Astrocyte (in vitro differentiated cells and primary cell): Measurements from ENCODE around the gene RUVBL1. TPM values are rescaled to one million over a fixed set of nuclear protein-coding genes. Genes with fewer than 3 reads are reported as not detected.

Experiments used
- DNase-seq: peaks from one replicate; pipeline ENCODE4 v3.0.0-alpha.2; 2010; ENCODE audit warnings: low read depth
- FAIRE-seq: peaks from 2 replicates; lab custom pipeline; 2011; peaks lifted over from hg19 to GRCh38; lab: Jason Lieb, UNC
- H2AFZ ChIP-seq: 2 replicates; pipeline ENCODE4 v1.6.0; 2012; ENCODE audit warnings: low read depth, low read length, inconsistent platforms
- H3K27ac ChIP-seq: 2 replicates; pipeline ENCODE4 v1.5.1; 2011; ENCODE audit warnings: low read depth, low read length, inconsistent platforms
- H3K27me3 ChIP-seq: 2 replicates; pipeline ENCODE4 v1.6.0; 2011; ENCODE audit warnings: low read length, inconsistent platforms; ENCODE audit not compliant: insufficient read depth
- H3K36me3 ChIP-seq: 2 replicates; pipeline ENCODE4 v1.5.1; 2011; ENCODE audit warnings: low read length, inconsistent platforms; ENCODE audit not compliant: insufficient read depth
- H3K4me1 ChIP-seq: 2 replicates; pipeline ENCODE4 v1.5.1; 2011; ENCODE audit warnings: low read length, inconsistent platforms; ENCODE audit not compliant: insufficient read depth
- H3K4me2 ChIP-seq: 2 replicates; pipeline ENCODE4 v1.6.0; 2012; ENCODE audit warnings: low read length, inconsistent platforms
- H3K4me3 ChIP-seq: 2 replicates; pipeline ENCODE4 v1.5.1; 2011; ENCODE audit warnings: low read depth, mild to moderate bottlenecking, low read length, inconsistent platforms; ENCODE audit not compliant: insufficient read depth
- H3K79me2 ChIP-seq: 2 replicates; pipeline ENCODE4 v1.6.0; 2012; ENCODE audit warnings: mild to moderate bottlenecking, low read length, inconsistent platforms; ENCODE audit not compliant: insufficient read depth
- H3K9ac ChIP-seq: 2 replicates; pipeline ENCODE4 v1.6.0; 2012; ENCODE audit warnings: mild to moderate bottlenecking, low read length, inconsistent platforms
- H3K9me3 ChIP-seq: 2 replicates; pipeline ENCODE4 v1.5.1; 2012; ENCODE audit warnings: low read depth, mild to moderate bottlenecking, low read length, inconsistent platforms; ENCODE audit not compliant: insufficient read depth
- H4K20me1 ChIP-seq: 2 replicates; pipeline ENCODE4 v1.6.0; 2012; ENCODE audit warnings: low read length, inconsistent platforms; ENCODE audit not compliant: insufficient read depth
- H3K27ac Mint-ChIP-seq: one replicate; pipeline ENCODE4 v1.8.0; 2021; ENCODE audit warnings: mild to moderate bottlenecking, mixed read lengths; ENCODE audit not compliant: unreplicated experiment
- H3K27me3 Mint-ChIP-seq: one replicate; pipeline ENCODE4 v1.8.0; 2021; ENCODE audit warnings: low read depth, mixed read lengths; ENCODE audit not compliant: unreplicated experiment
- H3K36me3 Mint-ChIP-seq: one replicate; pipeline ENCODE4 v1.8.0; 2021; ENCODE audit warnings: low read depth, mixed read lengths; ENCODE audit not compliant: unreplicated experiment
- H3K4me1 Mint-ChIP-seq: one replicate; pipeline ENCODE4 v1.8.0; 2021; ENCODE audit warnings: low read depth, mixed read lengths; ENCODE audit not compliant: unreplicated experiment
- H3K4me3 Mint-ChIP-seq: one replicate; pipeline ENCODE4 v1.8.0; 2021; ENCODE audit warnings: mild to moderate bottlenecking, moderate library complexity, mixed read lengths; ENCODE audit not compliant: unreplicated experiment
- H3K9me3 Mint-ChIP-seq: one replicate; pipeline ENCODE4 v1.8.0; 2021; ENCODE audit warnings: mild to moderate bottlenecking, mixed read lengths; ENCODE audit not compliant: unreplicated experiment
- EZH2 ChIP-seq: IDR thresholded peaks from 2 replicates; pipeline ENCODE4 v1.6.1; 2012; ENCODE audit warnings: mild to moderate bottlenecking, low read length, inconsistent platforms; ENCODE audit not compliant: insufficient read depth
- total RNA-seq: library from RNA; stranded (reverse); gene quantifications from 2 replicates; pipeline ENCODE4 v1.2.1, GENCODE V29; 2021
- TF ChIP-seq, protein P1 (sequence below): IDR thresholded peaks from 2 replicates; pipeline ENCODE4 v1.5.1; 2011; ENCODE audit warnings: low read depth, mild to moderate bottlenecking, inconsistent platforms, low read length, moderate library complexity; ENCODE audit not compliant: insufficient read depth

The RUVBL1 gene
- total RNA-seq, 1 donor from 2014 or later: 43.0 TPM

- H3K9me3 Mint-ChIP-seq: no peaks in the 10 kb centered on the region
- H3K36me3 Mint-ChIP-seq: peaks cover 4% of the 10 kb centered on the region
- Histone ChIP-seq H3K9ac (no peak overlapping the region), H3K4me3 (no peak overlapping the region), H3K36me3 (no peaks in the 10 kb centered on the region), H3K4me1 (no peaks in the 10 kb centered on the region), H4K20me1 (peaks cover 47% of the 10 kb centered on the region), H3K27me3 (no peaks in the 10 kb centered on the region), H3K9me3 (no peaks in the 10 kb centered on the region), H3K79me2 (peaks cover 2% of the 10 kb centered on the region), H3K4me2 (no peak overlapping the region), H3K27ac (no peak overlapping the region), H2AFZ (no peak overlapping the region)
- DNase-seq (peak; percentile 62), FAIRE-seq (peak; percentile 52)
- peaks cover 17% of the 10 kb centered on the region for H3K4me1 Mint-ChIP-seq
- no peak for TF ChIP-seq EZH2
- TF ChIP-seq, protein P1, sequence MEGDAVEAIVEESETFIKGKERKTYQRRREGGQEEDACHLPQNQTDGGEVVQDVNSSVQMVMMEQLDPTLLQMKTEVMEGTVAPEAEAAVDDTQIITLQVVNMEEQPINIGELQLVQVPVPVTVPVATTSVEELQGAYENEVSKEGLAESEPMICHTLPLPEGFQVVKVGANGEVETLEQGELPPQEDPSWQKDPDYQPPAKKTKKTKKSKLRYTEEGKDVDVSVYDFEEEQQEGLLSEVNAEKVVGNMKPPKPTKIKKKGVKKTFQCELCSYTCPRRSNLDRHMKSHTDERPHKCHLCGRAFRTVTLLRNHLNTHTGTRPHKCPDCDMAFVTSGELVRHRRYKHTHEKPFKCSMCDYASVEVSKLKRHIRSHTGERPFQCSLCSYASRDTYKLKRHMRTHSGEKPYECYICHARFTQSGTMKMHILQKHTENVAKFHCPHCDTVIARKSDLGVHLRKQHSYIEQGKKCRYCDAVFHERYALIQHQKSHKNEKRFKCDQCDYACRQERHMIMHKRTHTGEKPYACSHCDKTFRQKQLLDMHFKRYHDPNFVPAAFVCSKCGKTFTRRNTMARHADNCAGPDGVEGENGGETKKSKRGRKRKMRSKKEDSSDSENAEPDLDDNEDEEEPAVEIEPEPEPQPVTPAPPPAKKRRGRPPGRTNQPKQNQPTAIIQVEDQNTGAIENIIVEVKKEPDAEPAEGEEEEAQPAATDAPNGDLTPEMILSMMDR: peak; percentile 93
- no peak overlapping the region for H3K4me3 Mint-ChIP-seq
- H3K27ac Mint-ChIP-seq: no peak overlapping the region
- H3K27me3 Mint-ChIP-seq: no peaks in the 10 kb centered on the region
Measured at GRCh38 chr3:128170866-128171516, 47.4 kb upstream of the RUVBL1 start.

- Histone ChIP-seq H3K9ac (no peak overlapping the region), H2AFZ (no peak overlapping the region), H3K4me3 (no peak overlapping the region), H3K27me3 (no peaks in the 10 kb centered on the region), H4K20me1 (peaks cover 41% of the 10 kb centered on the region), H3K36me3 (no peaks in the 10 kb centered on the region), H3K4me1 (no peaks in the 10 kb centered on the region), H3K4me2 (no peak overlapping the region), H3K27ac (no peak overlapping the region), H3K9me3 (no peaks in the 10 kb centered on the region), H3K79me2 (peaks cover 3% of the 10 kb centered on the region)
- TF ChIP-seq EZH2: no peak
- TF ChIP-seq, protein P1: no peak
- Mint-ChIP-seq H3K27ac (no peak overlapping the region), H3K4me3 (no peak overlapping the region), H3K4me1 (peaks cover 13% of the 10 kb centered on the region), H3K27me3 (peaks cover 6% of the 10 kb centered on the region), H3K36me3 (peaks cover 6% of the 10 kb centered on the region), H3K9me3 (no peaks in the 10 kb centered on the region)
- FAIRE-seq (no peak), DNase-seq (no peak)
Measured at GRCh38 chr3:128168836-128169235, 45.2 kb upstream of the RUVBL1 start.

DNA sequence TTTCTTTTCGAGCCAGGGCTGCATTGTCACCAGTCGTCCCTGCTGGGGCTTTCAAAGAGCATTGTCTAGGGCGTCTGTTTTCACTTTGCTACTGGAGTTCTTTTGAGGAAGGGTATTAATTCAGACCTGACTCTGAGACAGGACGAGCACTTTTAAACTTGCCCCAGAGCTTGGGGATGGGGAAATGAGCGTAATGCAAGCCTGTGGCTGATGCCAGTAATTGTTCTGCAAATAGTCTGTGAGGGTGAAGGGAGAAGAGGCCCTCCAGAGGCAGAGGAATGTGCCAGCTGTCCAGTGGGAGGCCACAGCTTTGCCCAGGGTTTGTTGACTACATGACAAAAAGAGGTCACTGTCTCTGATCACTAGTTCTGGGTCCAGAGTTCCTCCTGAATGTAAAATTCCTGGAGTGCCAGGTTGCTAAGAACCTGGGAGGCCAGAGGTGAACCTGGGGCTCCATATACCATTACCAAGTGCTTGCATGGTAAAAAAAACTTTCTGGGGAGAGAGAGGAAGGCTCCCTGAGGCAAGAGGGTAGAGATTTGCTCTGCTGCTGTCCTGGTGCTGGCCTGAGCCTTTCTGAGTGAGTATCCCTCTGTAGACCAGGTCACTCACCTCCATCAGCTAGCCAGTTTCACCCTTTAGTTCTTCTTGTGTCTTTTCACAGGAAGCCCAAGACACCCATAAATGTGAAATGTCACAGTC lies 44.5 kb upstream of the RUVBL1 start:
- Mint-ChIP-seq H3K36me3 (peaks cover 6% of the 10 kb centered on the region), H3K27me3 (peaks cover 6% of the 10 kb centered on the region), H3K27ac (peak overlapping the region; percentile 73), H3K4me3 (no peak overlapping the region), H3K4me1 (peaks cover 13% of the 10 kb centered on the region), H3K9me3 (no peaks in the 10 kb centered on the region)
- peaks cover 41% of the 10 kb centered on the region for H4K20me1 ChIP-seq
- TF ChIP-seq EZH2: no peak
- TF ChIP-seq, protein P1: no peak
- no peak for FAIRE-seq
- DNase-seq: no peak
- peaks cover 3% of the 10 kb centered on the region for H3K79me2 ChIP-seq
- no peak overlapping the region for H2AFZ ChIP-seq
- no peaks in the 10 kb centered on the region for H3K27me3 ChIP-seq
- no peak overlapping the region for H3K4me3 ChIP-seq
- H3K4me1 ChIP-seq: no peaks in the 10 kb centered on the region
- H3K9me3 ChIP-seq: no peaks in the 10 kb centered on the region
- H3K27ac ChIP-seq: no peak overlapping the region
- H3K9ac ChIP-seq: no peak overlapping the region
- H3K36me3 ChIP-seq: no peaks in the 10 kb centered on the region
- H3K4me2 ChIP-seq: no peak overlapping the region
